Cardiac muscle cell (in vitro differentiated cells and primary cell): ENCODE results near the gene STK17A. TPM values are rescaled to one million over a fixed set of nuclear protein-coding genes. Genes with fewer than 3 reads are reported as not detected.

Experiments used
- DNase-seq, 2 donors: peaks; one replicate each; pipeline versions ENCODE4 v3.0.0 to v3.0.0-alpha.2; 2010 to 2017; ENCODE audit warnings: low read depth in 1 of 2, low spot score in 1 of 2
- H3K27ac ChIP-seq: fragments of 200-600 bp; sonication (generic); 2 replicates; pipeline ENCODE4 v1.5.1; 2016
- H3K27me3 ChIP-seq: fragments of 200-600 bp; sonication (generic); 2 replicates; pipeline ENCODE4 v1.6.0; 2016; ENCODE audit warnings: control low read depth
- H3K36me3 ChIP-seq: fragments of 200-600 bp; sonication (generic); 2 replicates; pipeline ENCODE4 v1.5.1; 2016; ENCODE audit warnings: control low read depth
- H3K4me1 ChIP-seq: fragments of 200-600 bp; sonication (generic); 2 replicates; pipeline ENCODE4 v1.8.1; 2017; ENCODE audit warnings: low read depth, mild to moderate bottlenecking, mixed run types
- H3K4me3 ChIP-seq: fragments of 200-600 bp; sonication (generic); 2 replicates; pipeline ENCODE4 v1.5.1; 2016; ENCODE audit warnings: mild to moderate bottlenecking
- H3K9me3 ChIP-seq: fragments of 200-600 bp; sonication (generic); 2 replicates; pipeline ENCODE4 v1.5.1; 2017; ENCODE audit warnings: low read depth, mild to moderate bottlenecking, control low read depth
- polyA plus RNA-seq: library from polyadenylated mRNA; unstranded; fragments of >200 nt; fragmentation: Nextera tagmentation; extraction: Ambion mirVana; gene quantifications from 2 replicates; pipeline ENCODE4 v1.2.1, GENCODE V29; 2016
- total RNA-seq: library from RNA; depleted of rRNA; stranded (reverse); fragments of >200 nt; gene quantifications from 2 replicates; pipeline ENCODE4 v1.2.3, GENCODE V29; 2016
- TF ChIP-seq, protein P1 (sequence below): IDR thresholded peaks from 2 replicates; pipeline ENCODE4 v1.5.1; 2012; ENCODE audit warnings: low read depth, mild to moderate bottlenecking, low read length

Gene STK17A
- total and polyA plus RNA-seq, 2 experiments from 2014 or later = 18.0 to 30.4 TPM

DNA sequence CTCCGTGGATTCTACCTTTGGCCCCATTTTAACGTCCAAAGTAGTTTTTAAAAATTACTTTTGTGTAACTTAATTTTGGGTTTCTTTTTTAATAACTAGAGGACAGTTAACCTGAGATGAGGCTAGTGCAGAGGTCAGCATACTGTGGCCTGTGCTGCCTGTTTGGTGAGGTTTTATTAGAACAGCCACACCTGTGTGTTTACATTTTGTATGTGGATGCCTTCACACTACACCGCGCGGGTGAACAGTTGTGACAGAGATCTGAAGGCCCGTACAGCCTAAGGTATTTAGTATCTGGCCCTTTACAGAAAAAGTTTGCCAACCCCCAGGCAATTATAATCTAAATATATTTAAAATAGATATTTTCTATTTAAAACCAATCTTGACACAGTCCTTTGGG lies 46.9 kb downstream of the STK17A start:
- TF ChIP-seq, protein P1, sequence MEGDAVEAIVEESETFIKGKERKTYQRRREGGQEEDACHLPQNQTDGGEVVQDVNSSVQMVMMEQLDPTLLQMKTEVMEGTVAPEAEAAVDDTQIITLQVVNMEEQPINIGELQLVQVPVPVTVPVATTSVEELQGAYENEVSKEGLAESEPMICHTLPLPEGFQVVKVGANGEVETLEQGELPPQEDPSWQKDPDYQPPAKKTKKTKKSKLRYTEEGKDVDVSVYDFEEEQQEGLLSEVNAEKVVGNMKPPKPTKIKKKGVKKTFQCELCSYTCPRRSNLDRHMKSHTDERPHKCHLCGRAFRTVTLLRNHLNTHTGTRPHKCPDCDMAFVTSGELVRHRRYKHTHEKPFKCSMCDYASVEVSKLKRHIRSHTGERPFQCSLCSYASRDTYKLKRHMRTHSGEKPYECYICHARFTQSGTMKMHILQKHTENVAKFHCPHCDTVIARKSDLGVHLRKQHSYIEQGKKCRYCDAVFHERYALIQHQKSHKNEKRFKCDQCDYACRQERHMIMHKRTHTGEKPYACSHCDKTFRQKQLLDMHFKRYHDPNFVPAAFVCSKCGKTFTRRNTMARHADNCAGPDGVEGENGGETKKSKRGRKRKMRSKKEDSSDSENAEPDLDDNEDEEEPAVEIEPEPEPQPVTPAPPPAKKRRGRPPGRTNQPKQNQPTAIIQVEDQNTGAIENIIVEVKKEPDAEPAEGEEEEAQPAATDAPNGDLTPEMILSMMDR = no peak
- no peak for DNase-seq
- no peak overlapping the region for H3K27ac ChIP-seq
- H3K9me3 ChIP-seq = no peaks in the 10 kb centered on the region
- peaks cover 12% of the 10 kb centered on the region for H3K36me3 ChIP-seq
- H3K4me1 ChIP-seq = peaks cover 20% of the 10 kb centered on the region
- no peaks in the 10 kb centered on the region for H3K27me3 ChIP-seq
- no peak overlapping the region for H3K4me3 ChIP-seq

DNA sequence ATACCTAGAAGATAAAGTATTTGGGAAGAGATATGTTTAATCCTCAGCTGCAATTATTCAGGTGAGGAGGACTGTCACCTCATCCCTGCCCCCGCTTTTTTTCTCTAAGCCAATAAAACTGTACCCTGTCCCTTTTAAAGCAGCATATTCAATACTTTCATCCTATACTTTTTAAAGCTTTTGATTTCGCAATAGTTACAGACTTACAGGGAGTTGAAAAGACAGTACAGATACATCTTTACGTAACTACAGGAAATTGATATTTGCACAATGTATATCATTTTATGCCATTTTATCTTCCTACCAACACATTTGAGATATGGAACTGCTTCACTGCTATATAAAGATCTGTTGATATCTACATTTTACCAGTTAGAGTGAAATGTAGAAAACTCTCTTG lies 47.6 kb downstream of the STK17A start:
- no peak overlapping the region for H3K4me3 ChIP-seq
- peaks cover 14% of the 10 kb centered on the region for H3K4me1 ChIP-seq
- H3K36me3 ChIP-seq = peaks cover 15% of the 10 kb centered on the region
- no peaks in the 10 kb centered on the region for H3K27me3 ChIP-seq
- H3K27ac ChIP-seq = no peak overlapping the region
- no peak for DNase-seq
- no peaks in the 10 kb centered on the region for H3K9me3 ChIP-seq
- TF ChIP-seq, protein P1 = no peak

DNA sequence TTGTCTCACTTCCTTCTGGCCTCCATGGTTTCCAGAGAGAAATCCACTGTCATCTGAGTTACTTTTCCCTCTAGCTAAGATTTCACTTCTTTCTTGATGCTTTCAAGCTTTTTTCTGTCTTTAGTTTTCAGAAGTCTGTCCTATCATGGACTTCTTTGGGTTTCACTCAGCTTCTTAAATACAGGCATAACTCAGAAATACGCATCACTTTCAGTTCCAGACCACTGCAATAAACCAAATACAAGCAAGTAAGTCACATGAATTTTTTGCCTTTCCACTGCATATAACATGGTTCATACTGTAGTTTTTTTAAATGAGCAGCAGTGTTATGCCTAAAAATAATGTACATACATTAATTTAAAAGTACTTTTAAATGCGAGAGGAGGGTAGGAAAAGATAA lies 48.7 kb downstream of the STK17A start:
- DNase-seq = no peak
- Histone ChIP-seq H3K4me3 (no peak overlapping the region), H3K27me3 (no peaks in the 10 kb centered on the region), H3K27ac (no peak overlapping the region), H3K36me3 (peaks cover 26% of the 10 kb centered on the region), H3K4me1 (peaks cover 3% of the 10 kb centered on the region), H3K9me3 (no peaks in the 10 kb centered on the region)
- TF ChIP-seq, protein P1 = no peak

DNA sequence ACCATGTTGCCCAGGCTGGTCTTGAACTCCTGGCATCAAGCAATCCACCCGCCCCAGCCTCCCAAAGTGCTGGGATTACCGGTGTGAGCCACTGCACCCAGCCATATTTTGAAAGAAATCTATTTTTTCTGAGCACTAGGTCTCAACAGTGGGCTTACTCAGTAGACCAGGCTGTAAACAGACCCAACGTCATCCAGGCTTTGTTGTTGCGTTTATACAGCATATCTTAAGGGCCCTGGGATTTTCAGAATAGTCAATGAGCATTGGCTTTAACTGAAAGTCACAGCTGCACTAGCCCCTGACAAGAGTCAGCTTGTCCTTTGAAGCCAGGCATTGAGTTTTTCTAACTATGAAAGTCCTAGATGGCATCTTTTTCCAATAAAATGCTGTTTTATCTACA lies 49.8 kb downstream of the STK17A start:
- Histone ChIP-seq H3K36me3 (peaks cover 26% of the 10 kb centered on the region), H3K4me1 (no peaks in the 10 kb centered on the region), H3K27ac (no peak overlapping the region), H3K27me3 (no peaks in the 10 kb centered on the region), H3K9me3 (no peaks in the 10 kb centered on the region), H3K4me3 (no peak overlapping the region)
- DNase-seq = no peak
- TF ChIP-seq, protein P1 = no peak

DNA sequence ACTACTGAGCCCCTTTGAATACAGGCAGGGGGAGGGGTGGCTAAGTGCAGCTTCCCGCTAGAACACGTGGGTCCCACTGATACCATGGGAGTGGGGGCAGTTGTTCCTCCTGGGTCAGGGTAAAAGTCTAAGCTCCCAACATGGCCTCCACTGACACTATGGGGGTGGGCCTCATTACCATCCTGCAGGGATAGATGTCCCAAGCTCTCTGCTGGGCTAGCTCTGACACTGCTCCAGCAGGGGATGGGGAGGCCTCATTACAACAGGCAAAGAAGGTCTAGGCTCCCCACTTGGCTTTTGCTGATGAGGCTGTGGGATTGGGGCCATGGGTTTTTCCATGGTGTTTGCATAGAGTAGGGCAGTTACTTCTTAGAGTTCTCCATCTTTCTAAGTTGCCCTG lies 51.5 kb downstream of the STK17A start:
- H3K9me3 ChIP-seq = no peaks in the 10 kb centered on the region
- H3K4me3 ChIP-seq = no peak overlapping the region
- TF ChIP-seq, protein P1 = no peak
- H3K27ac ChIP-seq = no peak overlapping the region
- no peaks in the 10 kb centered on the region for H3K4me1 ChIP-seq
- H3K36me3 ChIP-seq = peaks cover 39% of the 10 kb centered on the region
- H3K27me3 ChIP-seq = no peaks in the 10 kb centered on the region
- no peak for DNase-seq

DNA sequence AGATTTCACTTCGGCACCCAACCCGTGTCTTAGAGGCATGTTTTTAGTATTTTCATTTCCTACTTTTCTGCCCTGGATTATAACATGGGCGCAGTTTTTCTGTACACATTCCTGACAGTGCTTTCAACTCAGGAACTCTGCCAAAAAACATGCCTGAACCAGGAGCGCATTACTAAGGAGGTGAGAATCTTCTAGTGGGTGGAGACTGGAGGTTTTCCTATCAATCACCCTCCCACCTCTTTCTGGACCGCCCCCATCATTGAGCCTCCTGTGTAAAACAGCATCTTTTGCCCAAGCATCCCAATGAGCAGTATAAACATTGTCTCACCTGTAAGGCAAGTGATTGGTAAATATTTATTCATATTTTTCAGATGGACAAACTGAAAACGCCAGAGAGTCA lies 53.2 kb downstream of the STK17A start:
- no peak overlapping the region for H3K4me3 ChIP-seq
- H3K27ac ChIP-seq = no peak overlapping the region
- peaks cover 6% of the 10 kb centered on the region for H3K4me1 ChIP-seq
- TF ChIP-seq, protein P1 = no peak
- peaks cover 40% of the 10 kb centered on the region for H3K36me3 ChIP-seq
- H3K9me3 ChIP-seq = no peaks in the 10 kb centered on the region
- no peaks in the 10 kb centered on the region for H3K27me3 ChIP-seq
- DNase-seq = peak in 1 of 2 donors; percentile 59
